GM21447 (cell line): ENCODE results near the gene CST7.
"Not testable (repeated sequence)": the region's sequence is repeated elsewhere in the genome, so short reads cannot be mapped to it uniquely, and the experiment has no call there.

Experiments used
- ATAC-seq: cut with Tn5 transposase; IDR thresholded peaks from one replicate; pipeline ENCODE4 v1.9.1; 2021; ENCODE audit not compliant: unreplicated experiment

The CST7 gene

GRCh38 chr20:24948939-24949679 lies at the start of gene CST7:
Gene CST7, plus strand, starts transcription at chr20:24949269. Its CDS starts 237 bp downstream, at chr20:24949506.
- ATAC-seq = peak; percentile 78

DNA sequence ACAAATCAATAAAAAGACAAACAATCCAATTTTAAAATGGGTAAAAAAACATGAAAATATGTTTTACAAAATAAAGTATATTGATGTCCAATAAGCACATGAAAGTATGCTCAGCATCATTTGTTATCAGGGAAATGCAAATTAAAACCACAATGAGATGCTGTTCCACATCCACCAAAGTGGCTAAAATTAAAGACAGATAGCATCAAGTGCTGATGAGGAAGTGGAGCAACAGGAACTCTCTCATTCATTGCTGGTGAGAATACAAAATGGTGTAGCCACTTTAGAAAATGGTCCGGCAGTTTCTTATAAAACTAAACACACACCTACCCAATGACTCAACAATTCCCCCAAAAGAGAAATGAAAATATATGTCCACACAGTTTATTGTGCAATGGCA lies 42.3 kb upstream of the CST7 start:
- no peak for ATAC-seq

DNA sequence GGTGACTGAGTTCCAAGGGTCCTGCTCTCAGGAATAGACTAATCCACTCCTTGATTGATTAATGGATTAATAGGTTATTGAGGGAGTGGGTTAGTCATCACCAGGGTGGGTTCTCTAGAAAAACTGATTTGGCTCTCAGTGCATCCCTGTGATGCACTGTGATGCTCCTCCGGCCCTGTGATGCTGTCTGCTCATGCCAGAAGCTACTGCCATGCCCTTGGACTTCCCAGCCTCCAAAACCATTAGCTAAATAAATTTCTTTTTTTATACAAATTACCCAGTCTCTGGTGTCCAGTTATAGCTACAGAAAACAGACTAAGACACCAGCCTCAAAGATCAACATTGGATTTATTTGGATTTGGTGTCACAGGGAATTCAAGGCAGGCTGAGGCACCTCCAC lies 40.4 kb upstream of the CST7 start:
- no peak for ATAC-seq

DNA sequence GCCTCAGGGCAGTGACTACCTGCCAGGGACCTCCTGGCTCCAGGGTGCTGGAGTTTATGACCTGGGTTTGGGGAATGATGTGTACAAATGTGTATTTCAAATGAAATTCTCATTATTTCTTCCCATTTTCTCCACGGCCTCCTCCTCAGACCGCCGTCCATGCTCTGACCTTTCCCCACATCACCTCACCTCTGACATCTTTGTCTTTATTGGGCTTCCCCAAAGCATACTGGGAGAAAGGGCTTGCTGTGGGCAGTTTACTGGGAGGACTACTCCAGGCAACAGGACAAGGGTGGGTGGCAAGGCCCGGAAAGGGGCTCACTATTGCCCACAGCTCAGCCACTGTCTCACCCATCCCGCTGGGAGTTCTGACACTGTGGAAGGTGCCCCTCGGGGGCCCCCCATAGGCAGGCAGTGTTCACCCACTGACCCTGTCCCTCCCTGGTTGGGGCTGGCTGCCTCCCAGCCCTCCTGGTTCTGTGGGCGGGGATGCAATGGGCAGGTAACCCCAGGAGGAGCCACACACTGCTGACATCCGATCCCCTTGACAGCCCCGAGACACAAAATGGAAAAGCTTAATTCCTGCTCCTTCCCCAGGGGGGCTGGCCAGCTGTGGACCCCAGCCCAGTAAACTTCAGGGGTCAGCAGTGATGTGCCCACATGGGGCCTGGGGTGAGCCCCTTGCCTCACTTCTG lies 39.8 kb upstream of the CST7 start:
- no peak for ATAC-seq

- ATAC-seq = no peak
These were observed 39.2 kb upstream of the CST7 start for GRCh38 chr20:24909861-24910260.

- ATAC-seq = no peak
These were observed 38.6 kb upstream of the CST7 start for GRCh38 chr20:24910461-24910860.

DNA sequence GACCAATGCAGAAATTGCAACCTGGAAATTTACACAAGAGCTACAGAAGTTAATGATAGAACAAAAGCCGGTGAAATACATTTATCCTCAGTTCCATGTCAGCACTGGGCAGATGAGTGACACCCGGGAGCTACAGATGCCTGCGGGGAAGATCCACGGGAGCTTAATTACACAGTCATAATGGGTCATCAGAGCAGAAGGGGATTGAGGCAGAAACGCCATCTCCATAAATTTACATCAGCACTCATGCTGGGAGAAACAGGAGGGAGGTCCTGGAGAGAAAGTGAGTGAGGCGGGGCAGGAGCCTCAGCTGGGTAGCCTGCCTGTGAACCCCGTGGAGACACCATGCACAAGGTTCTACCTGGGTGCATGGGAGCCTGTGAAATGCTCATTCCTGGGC lies 37.6 kb upstream of the CST7 start:
- ATAC-seq = no peak

- ATAC-seq = no peak
These were observed 36.5 kb upstream of the CST7 start for GRCh38 chr20:24912397-24913075.

- no peak for ATAC-seq
These were observed 35.9 kb upstream of the CST7 start for GRCh38 chr20:24913076-24913628.

DNA sequence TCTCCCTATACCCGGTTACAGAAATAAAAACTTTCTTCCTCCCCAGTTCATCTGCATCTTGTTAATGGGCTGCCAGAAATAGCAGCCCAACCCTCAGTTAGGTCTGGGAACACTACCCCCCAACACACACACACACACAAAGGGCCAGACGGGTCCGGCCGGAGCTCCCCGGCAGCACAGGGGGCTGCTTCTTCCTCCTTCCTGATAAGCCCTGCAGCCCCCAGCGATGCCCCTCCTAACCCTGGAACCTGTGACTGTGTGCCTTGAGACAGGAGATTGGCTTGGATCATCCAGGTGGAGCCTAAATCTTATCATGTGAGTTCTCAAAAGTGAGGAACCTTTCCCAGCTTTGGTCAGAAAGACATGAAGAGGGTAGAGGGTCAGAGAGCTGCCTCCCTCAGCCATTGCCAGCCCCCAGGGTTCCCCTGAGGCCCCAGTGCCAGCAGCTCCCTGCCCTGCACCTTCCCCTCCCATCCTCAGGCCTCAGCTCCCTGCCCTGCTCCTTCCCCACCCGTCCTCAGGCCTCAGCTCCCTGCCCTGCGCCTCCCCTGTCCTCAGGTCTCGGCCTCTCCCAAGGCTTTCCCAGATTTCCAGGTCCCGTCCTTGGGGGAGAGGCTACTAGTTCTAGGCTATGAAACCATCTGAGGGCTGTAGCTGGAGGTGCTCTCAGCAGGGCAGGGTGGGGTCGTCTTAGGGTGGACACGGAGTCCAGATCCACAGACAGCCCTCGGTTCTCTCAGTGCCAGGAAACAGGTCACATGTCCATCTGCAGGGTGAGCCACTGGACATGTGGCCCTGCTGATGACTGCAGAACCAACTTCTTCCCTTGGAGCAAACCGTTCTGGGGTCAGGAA lies 34.5 kb upstream of the CST7 start:
- no peak for ATAC-seq

- no peak for ATAC-seq
These were observed 33.6 kb upstream of the CST7 start for GRCh38 chr20:24915440-24915839.

DNA sequence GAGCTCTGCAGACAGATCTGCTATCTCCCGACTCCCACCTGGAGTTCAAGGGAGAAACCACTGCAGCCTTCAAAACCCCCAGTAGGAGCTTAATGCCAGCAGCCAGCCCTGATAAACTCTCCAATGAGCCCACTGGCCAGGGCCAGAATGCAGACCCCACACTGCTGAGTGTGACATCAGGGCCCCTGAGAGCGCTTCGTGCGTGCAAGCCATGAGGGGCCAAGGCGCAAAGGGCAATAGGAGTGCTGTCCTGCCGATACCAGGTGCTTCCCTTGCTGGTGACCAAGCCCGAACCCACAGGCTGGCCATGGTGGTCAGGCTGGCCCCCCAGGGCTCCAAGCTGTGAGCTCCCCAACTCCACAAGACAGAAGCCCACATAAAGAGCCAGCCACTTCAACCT lies 33.2 kb upstream of the CST7 start:
- no peak for ATAC-seq

DNA sequence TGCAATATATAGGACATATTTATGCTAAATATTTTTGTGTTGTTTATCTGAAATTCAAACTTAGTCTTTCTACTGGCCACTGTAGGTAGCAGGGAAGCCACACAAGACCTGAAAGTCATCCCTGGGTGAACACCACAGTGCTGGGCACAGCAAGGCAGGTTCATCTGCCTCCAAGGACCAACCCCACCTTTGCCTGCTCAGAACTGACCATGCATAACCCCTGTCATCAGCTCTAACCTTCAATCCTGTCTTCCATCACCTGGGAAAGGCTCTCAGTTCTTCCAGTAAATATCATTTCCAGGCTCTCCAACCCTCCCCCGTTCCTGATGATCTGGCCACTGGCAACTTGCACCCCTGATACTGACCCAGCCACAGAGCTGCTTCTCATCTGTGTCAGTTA lies 32.7 kb upstream of the CST7 start:
- ATAC-seq = no peak

- no peak for ATAC-seq
These were observed 32.0 kb upstream of the CST7 start for GRCh38 chr20:24917056-24917455.

GRCh38 chr20:24917797-24918578 lies 31.1 kb upstream of the CST7 start:
- ATAC-seq = no peak

DNA sequence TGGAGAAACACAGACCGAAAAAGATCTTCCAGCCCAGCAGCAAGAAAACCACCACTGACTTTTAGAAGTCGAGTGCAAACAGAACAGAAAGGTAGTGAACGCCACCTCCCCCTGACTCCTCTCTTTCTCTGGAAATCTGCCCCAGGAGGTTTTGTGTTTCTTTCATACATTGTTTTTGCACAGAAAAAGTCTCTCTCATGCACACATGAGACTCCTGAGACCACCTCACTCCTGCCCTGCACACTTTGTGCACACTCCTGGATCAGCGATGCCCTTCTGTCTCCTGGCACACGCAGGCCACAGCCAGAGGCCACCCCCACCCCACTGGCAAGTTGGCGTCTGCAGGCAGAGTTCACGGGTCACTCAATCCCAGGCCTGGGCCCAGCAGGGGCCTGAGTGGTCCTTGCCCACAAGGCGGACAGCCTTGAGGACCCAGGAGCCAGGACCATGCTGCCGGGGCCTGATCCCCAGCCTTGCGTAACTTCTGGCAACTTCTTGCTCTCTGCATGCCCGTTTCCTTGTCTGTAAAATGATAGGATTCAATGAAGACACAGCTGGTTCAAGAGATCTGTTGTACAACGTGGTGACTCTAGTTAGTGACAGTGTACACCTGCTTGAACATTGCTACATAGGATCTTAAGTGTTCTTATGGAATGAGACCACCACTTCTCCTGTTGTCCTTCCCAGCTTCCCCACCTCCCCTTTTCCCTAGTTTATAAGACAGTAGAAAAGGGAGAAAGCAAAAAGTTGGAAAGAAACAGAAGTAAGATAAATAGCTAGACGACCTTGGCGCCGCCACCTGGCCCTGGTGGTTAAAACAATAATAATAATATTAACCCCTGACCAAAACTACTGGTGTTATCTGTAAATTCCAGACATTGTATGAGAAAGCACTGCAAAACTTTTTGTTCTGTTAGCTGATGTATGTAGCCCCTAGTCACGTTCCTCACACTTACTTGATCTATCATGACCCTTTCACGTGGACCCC lies 30.2 kb upstream of the CST7 start:
- no peak for ATAC-seq

DNA sequence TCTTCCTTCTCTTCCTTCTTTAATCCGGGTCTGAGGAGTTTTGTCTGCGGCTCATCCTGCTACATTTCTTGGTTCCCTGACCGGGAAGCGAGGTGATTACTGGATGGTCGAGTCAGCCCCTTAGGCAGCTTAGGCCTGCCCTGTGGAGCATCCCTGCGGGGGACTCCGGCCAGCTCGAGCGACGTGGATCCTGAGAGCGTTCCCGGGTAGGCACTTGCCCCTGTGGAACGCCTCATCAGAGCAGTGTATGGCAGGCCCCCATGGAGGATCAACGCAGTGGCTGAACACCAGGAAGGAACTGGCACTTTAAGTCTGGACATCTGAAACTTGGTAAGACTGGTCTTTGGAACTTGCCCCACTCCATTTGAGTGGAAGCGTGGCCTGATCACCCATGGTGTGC lies 29.4 kb upstream of the CST7 start:
- ATAC-seq = not testable (repeated sequence)

- not testable (repeated sequence) for ATAC-seq
These were observed 28.4 kb upstream of the CST7 start for GRCh38 chr20:24920706-24921105.

DNA sequence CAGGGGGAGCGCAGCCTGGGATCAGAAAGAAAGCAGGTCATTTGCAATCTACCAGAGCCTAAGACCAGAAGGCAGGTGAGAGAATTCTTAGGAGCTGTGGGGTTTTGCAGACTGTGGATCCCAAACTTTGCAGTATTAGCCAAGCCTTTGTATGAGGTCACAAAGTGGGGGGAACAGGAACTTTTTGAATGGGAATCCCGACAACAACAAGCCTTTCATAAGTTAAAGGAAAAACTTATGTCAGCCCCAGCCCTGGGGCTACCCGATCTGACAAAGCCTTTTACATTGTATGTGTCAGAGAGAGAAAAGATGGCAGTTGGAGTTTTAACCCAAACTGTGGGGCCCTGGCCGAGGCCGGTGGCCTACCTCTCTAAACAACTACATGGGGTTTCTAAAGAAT lies 19.8 kb upstream of the CST7 start:
- not testable (repeated sequence) for ATAC-seq
